Naive thymus-derived CD4-positive, alpha-beta T cell (primary cell): ENCODE measurements around the gene POTEG. TPM values are rescaled to one million over a fixed set of nuclear protein-coding genes. Genes with fewer than 3 reads are reported as not detected.
"Not testable (repeated sequence)": the region's sequence is repeated elsewhere in the genome, so short reads cannot be mapped to it uniquely, and the experiment has no call there.

Source experiments
- ATAC-seq: fragments of 150-1000 bp; cut with Tn5 transposase; 2 replicates; pipeline ENCODE4 v1.10.0; 2021; ENCODE audit warnings: mild to moderate bottlenecking, moderate library complexity
- CTCF ChIA-PET: fragments of 350-600 bp; sonication (Branson Sonifier 250); formaldehyde crosslinking; loops from one replicate; lab custom pipeline; 2021; ENCODE audit warnings: antibody characterized with exemption; lab: Charles Lee
- POLR2A ChIA-PET: fragments of 350-600 bp; sonication (Branson Sonifier 250); formaldehyde crosslinking; loops from one replicate; lab custom pipeline; 2021; ENCODE audit warnings: antibody characterized with exemption, inconsistent platforms; lab: Charles Lee
- DNase-seq, 9 donors: peaks; one replicate each; pipeline versions ENCODE4 v3.0.0 to v3.0.0-alpha.2; 2020 to 2022; ENCODE audit warnings: mixed read lengths in 1 of 9
- H3K27ac ChIP-seq: one replicate; pipeline ENCODE4 v1.7.0; 2013; ENCODE audit warnings: mild to moderate bottlenecking, low read depth, low read length, moderate library complexity
- H3K27me3 ChIP-seq, 2 donors: one replicate each; pipeline ENCODE4 v1.7.0; 2013; ENCODE audit warnings: low read length in 2 of 2, mild to moderate bottlenecking in 2 of 2, moderate library complexity in 2 of 2; ENCODE audit not compliant: control insufficient read depth in 2 of 2, insufficient read depth in 2 of 2
- H3K36me3 ChIP-seq, 3 experiments: 1 replicate in 2 of 3; 2 replicates in 1 of 3; pipeline ENCODE4 v1.7.0; 2013; ENCODE audit warnings: low read length in 3 of 3, mild to moderate bottlenecking in 3 of 3, moderate library complexity in 1 of 3; ENCODE audit not compliant: insufficient read depth in 3 of 3, control insufficient read depth in 2 of 3
- H3K4me1 ChIP-seq, 2 donors: one replicate each; pipeline ENCODE4 v1.7.0; 2013; ENCODE audit warnings: low read length in 2 of 2, mild to moderate bottlenecking in 2 of 2, moderate library complexity in 1 of 2; ENCODE audit not compliant: control insufficient read depth in 2 of 2, insufficient read depth in 2 of 2
- H3K4me3 ChIP-seq: 2 replicates; pipeline ENCODE4 v1.7.0; 2013; ENCODE audit warnings: mild to moderate bottlenecking, low read length
- H3K9me3 ChIP-seq, 3 experiments: 1 replicate in 2 of 3; 2 replicates in 1 of 3; pipeline ENCODE4 v1.7.0; 2013; ENCODE audit warnings: low read length in 3 of 3; ENCODE audit not compliant: control insufficient read depth in 2 of 3
- H3K27ac Mint-ChIP-seq, 9 donors: one replicate each; pipeline ENCODE4 v1.8.0; 2020 to 2022; ENCODE audit warnings: mixed read lengths in 9 of 9, mild to moderate bottlenecking in 8 of 9, moderate library complexity in 5 of 9, inconsistent platforms in 2 of 9
- H3K27me3 Mint-ChIP-seq, 5 donors: one replicate each; pipeline ENCODE4 v1.8.0; 2021 to 2022; ENCODE audit warnings: mixed read lengths in 5 of 5, mild to moderate bottlenecking in 1 of 5
- H3K36me3 Mint-ChIP-seq, 5 donors: one replicate each; pipeline ENCODE4 v1.8.0; 2020 to 2022; ENCODE audit warnings: mixed read lengths in 5 of 5, mild to moderate bottlenecking in 3 of 5, inconsistent platforms in 1 of 5
- H3K4me1 Mint-ChIP-seq, 7 donors: one replicate each; pipeline ENCODE4 v1.8.0; 2020 to 2022; ENCODE audit warnings: mixed read lengths in 7 of 7, mild to moderate bottlenecking in 3 of 7, inconsistent platforms in 1 of 7
- H3K4me3 Mint-ChIP-seq, 10 donors: one replicate each; pipeline ENCODE4 v1.8.0; 2020 to 2022; ENCODE audit warnings: mild to moderate bottlenecking in 10 of 10, mixed read lengths in 10 of 10, moderate library complexity in 6 of 10, inconsistent platforms in 2 of 10
- H3K9me3 Mint-ChIP-seq, 11 donors: one replicate each; pipeline ENCODE4 v1.8.0; 2020 to 2022; ENCODE audit warnings: mixed read lengths in 11 of 11, mild to moderate bottlenecking in 4 of 11, inconsistent platforms in 1 of 11, moderate library complexity in 1 of 11
- intact Hi-C, 2 donors: fragments of 100-400 bp; cut with micrococcal nuclease; formaldehyde crosslinking; loops; one replicate each; pipeline ENCODE4 v1.15.1; 2023
- polyA plus RNA-seq, 2 donors: library from polyadenylated mRNA; unstranded; fragments of 300-500 nt; fragmentation: Illumina TruSeq; gene quantifications; one replicate each; pipeline ENCODE4 v1.2.3, GENCODE V29; 2021
- total RNA-seq, 6 experiments: library from RNA in 5 of 6; stranded (reverse) in 5 of 6; gene quantifications; 1 replicate in 5 of 6; 2 replicates in 1 of 6; pipeline ENCODE4 v1.2.3 and lab custom pipeline; 2021 to 2026

Gene POTEG
- total and polyA plus RNA-seq, 7 experiments from 2014 or later, result not detected

DNA sequence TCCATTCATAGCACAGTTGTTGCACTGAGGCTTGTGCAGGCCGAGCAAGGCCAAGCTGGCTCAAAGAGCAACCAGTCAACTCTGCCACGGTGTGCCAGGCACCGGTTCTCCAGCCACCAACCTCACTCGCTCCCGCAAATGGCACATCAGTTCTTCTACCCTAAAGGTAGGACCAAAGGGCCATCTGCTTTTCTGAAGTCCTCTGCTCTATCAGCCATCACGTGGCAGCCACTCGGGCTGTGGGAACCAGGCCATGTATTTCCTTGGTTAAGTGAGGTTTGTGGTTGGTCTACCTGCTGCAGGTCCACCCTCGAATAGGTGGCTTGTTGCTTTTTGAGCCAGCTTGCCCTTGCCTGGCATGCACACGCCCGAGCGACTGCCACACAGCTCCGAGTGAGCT lies 39.4 kb downstream of the POTEG start:
- H3K4me1 ChIP-seq, H3K27me3 Mint-ChIP-seq, ATAC-seq, intact Hi-C loops, DNase-seq, H3K4me1 Mint-ChIP-seq, H3K36me3 Mint-ChIP-seq, H3K27ac ChIP-seq, H3K4me3 Mint-ChIP-seq, H3K4me3 ChIP-seq, H3K9me3 Mint-ChIP-seq, POLR2A ChIA-PET, H3K27me3 ChIP-seq, H3K27ac Mint-ChIP-seq, CTCF ChIA-PET, H3K9me3 ChIP-seq, H3K36me3 ChIP-seq: not testable (repeated sequence)

DNA sequence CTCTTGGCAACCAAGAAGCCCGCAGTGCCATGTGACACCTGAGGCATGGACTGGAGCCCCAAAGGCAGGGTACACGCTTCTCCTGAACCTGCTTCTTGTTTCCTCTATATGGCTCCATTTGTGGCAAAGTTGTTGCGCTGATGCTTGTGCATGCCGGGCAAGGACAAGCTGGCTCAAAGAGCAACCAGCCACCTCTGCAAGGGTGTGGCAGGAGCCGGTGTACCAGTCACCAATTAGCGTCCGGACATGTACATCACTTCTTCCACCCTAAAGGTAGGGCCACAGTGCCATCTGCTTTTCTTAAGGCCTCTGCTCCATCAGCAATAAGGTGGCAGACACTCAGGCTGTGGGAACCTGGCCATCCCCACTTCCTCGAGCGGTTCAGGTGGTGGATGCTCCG lies 43.9 kb downstream of the POTEG start:
- H3K4me3 Mint-ChIP-seq, CTCF ChIA-PET, H3K4me1 ChIP-seq, H3K27me3 Mint-ChIP-seq, H3K27ac ChIP-seq, ATAC-seq, intact Hi-C loops, H3K9me3 Mint-ChIP-seq, H3K4me1 Mint-ChIP-seq, H3K9me3 ChIP-seq, H3K36me3 Mint-ChIP-seq, H3K36me3 ChIP-seq, DNase-seq, H3K27me3 ChIP-seq, H3K27ac Mint-ChIP-seq, POLR2A ChIA-PET, H3K4me3 ChIP-seq: not testable (repeated sequence)

DNA sequence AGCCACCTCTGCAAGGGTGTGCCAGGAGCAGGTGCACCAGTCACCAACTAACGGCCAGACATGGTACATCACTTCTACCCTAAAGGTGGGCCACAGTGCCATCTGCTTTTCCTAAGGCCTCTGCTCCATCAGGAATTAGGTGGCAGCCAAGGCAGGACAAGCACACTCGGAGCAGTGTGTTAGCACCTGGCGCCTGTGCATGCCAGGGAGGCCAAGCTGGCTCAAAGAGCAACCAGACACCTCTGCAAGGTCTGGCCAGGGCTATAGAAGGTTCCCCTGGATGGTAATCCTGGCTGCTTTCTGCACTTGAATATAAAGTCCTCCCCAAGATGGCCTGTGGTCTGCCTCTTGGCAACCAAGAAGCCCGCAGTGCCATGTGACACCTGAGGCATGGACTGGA lies 45.4 kb downstream of the POTEG start:
- H3K36me3 ChIP-seq, ATAC-seq, intact Hi-C loops, H3K27me3 Mint-ChIP-seq, H3K4me3 ChIP-seq, H3K9me3 ChIP-seq, H3K4me1 Mint-ChIP-seq, H3K27me3 ChIP-seq, H3K36me3 Mint-ChIP-seq, H3K4me3 Mint-ChIP-seq, H3K27ac ChIP-seq, H3K27ac Mint-ChIP-seq, H3K9me3 Mint-ChIP-seq, H3K4me1 ChIP-seq, DNase-seq, CTCF ChIA-PET, POLR2A ChIA-PET: not testable (repeated sequence)

DNA sequence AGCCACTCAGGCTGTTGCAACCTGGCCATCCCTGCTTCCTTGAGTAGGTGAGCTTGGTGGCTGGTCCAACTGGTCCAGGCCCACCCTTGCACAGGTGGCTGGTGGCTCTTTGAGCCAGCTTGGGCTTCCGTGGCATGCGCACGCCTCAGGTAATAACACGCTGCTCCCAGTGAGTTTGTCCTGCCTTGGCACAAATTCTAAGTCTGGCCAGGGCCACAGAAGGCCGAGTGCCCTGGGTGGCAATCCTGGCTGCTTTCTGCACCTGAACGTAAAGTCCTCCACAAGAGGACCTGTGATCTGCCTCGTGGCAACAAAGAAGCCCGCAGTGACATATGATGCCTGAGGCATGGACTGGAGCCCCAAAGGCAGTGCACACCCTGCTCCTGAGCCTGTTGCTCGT lies 47.1 kb downstream of the POTEG start:
- H3K36me3 ChIP-seq, H3K27ac Mint-ChIP-seq, intact Hi-C loops, H3K4me1 Mint-ChIP-seq, H3K27me3 ChIP-seq, POLR2A ChIA-PET, CTCF ChIA-PET, DNase-seq, H3K36me3 Mint-ChIP-seq, H3K4me3 ChIP-seq, H3K27me3 Mint-ChIP-seq, H3K4me3 Mint-ChIP-seq, H3K27ac ChIP-seq, H3K9me3 ChIP-seq, H3K4me1 ChIP-seq, ATAC-seq, H3K9me3 Mint-ChIP-seq: not testable (repeated sequence)

DNA sequence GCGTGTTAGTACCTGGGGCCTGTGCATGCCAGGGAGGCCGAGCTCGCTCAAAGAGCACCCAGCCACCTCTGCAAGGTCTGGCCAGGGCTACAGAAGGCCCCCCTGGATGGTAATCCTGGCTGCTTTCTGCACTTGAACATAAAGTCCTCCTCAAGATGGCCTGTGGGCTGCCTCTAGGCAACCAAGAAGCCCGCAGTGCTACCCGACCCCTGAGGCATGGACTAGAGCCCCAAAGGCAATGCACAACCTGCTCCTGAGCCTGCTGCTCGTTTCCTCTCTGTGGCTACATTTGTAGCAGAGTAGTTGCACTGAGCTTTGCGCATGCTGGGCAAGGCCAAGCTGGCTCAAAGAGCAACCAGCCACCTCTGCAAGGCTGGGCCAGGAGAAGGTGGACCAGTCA lies 47.8 kb downstream of the POTEG start:
- H3K27ac ChIP-seq, H3K4me3 Mint-ChIP-seq, H3K4me1 Mint-ChIP-seq, intact Hi-C loops, H3K36me3 ChIP-seq, CTCF ChIA-PET, H3K9me3 Mint-ChIP-seq, H3K4me1 ChIP-seq, POLR2A ChIA-PET, H3K4me3 ChIP-seq, H3K27ac Mint-ChIP-seq, H3K9me3 ChIP-seq, ATAC-seq, DNase-seq, H3K36me3 Mint-ChIP-seq, H3K27me3 Mint-ChIP-seq, H3K27me3 ChIP-seq: not testable (repeated sequence)

DNA sequence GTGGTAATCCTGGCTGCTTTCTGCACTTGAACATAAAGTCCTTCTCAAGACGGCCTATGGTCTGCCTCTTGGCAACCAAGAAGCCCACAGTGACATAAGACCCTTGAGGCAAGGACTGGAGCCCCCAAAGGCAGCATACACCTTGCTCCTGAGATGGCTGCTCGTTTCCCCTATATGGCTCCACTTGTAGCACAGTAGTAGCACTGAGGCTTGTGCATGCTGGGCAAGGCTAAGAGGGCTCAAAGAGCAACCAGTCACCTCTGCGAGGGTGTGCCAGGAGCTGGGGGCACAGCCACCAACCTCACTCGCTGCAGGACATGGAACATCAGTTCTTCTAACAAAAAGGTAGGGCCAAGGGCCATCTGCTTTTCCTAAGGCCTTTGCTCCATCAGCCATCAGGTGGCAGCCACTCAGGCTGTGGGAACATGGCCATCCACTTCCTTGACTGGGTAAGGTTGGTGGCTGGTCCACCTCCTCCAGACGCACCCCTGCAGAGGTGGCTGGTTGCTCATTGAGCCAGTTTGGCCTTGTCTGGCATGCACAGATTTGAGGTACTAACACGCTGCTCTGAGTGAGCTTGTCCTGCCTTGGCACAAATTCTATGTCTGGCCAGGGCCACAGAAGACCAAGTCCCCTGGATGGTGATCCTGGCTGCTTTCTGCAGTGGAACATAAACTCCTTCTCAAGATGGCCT lies 49.9 kb downstream of the POTEG start:
- H3K9me3 ChIP-seq, H3K9me3 Mint-ChIP-seq, H3K27me3 Mint-ChIP-seq, H3K27ac Mint-ChIP-seq, H3K4me1 Mint-ChIP-seq, H3K4me1 ChIP-seq, H3K27me3 ChIP-seq, H3K36me3 ChIP-seq, H3K4me3 ChIP-seq, DNase-seq, ATAC-seq, H3K36me3 Mint-ChIP-seq, H3K4me3 Mint-ChIP-seq, CTCF ChIA-PET, POLR2A ChIA-PET, H3K27ac ChIP-seq, intact Hi-C loops: not testable (repeated sequence)

DNA sequence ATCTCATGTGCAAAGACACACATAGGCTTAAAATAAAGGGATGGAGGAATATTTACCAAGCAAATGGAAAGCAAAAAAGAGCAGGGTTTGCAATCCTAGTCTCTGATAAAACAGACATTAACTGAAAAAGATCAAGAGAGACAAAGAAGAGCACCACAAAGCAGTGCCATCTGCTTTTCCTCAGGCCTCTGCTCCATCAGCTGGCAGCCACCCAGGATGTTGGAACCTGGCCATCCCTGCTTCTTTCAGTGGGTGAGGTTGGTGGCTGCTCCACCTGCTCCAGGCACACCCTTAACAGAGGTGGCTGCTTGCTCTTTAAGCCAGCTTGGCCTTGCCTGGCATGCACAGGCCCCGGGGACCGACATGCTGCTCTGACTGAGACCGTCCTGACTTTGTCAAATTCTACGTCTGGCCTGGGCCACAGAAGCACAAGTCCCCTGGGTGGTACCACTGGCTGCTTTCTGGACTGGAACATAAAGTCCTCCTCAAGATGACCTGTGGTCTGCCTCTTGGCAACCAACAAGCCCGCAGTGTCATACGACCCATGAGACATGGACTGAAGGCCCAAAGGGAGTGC lies 51.0 kb downstream of the POTEG start:
- ATAC-seq, H3K4me3 ChIP-seq, H3K4me1 ChIP-seq, H3K9me3 ChIP-seq, H3K4me1 Mint-ChIP-seq, H3K27ac Mint-ChIP-seq, H3K27me3 Mint-ChIP-seq, H3K27ac ChIP-seq, DNase-seq, H3K36me3 Mint-ChIP-seq, intact Hi-C loops, H3K36me3 ChIP-seq, POLR2A ChIA-PET, H3K9me3 Mint-ChIP-seq, CTCF ChIA-PET, H3K27me3 ChIP-seq, H3K4me3 Mint-ChIP-seq: not testable (repeated sequence)
